PC-9 (cell line): ENCODE data around the gene HINT1. TPM values are rescaled to one million over a fixed set of nuclear protein-coding genes. Genes with fewer than 3 reads are reported as not detected.
A peak's percentile ranks its signal among the peaks of the same experiment; 100 is the strongest.

Source experiments
- BruUV-seq: library from RNA; stranded (reverse); fragments of 400-500 nt; replicated peaks from 2 replicates; lab custom pipeline; 2021; lab: Mats Ljungman, UMichigan
- CTCF ChIA-PET: fragments of 300-600 bp; sonication (Branson Sonifier 250); formaldehyde crosslinking; loops from one replicate; lab custom pipeline; 2022; ENCODE audit warnings: antibody characterized with exemption; lab: Charles Lee
- POLR2A ChIA-PET: fragments of 300-600 bp; sonication (Branson Sonifier 250); formaldehyde crosslinking; loops from one replicate; lab custom pipeline; 2022; ENCODE audit warnings: antibody characterized with exemption; ENCODE audit not compliant: unreplicated experiment; lab: Charles Lee
- DNase-seq, 2 experiments: peaks; one replicate each; pipeline versions ENCODE4 v3.0.0 to v3.0.0-alpha.2; 2015 to 2022; ENCODE audit warnings: mixed read lengths in 1 of 2
- H2AFZ ChIP-seq: fragments of 200-600 bp; sonication (generic); 2 replicates; pipeline ENCODE4 v1.8.1; 2017; ENCODE audit warnings: antibody characterized with exemption
- H3F3A ChIP-seq: fragments of 200-600 bp; sonication (generic); 2 replicates; pipeline ENCODE4 v1.8.1; 2017; ENCODE audit warnings: antibody characterized with exemption, mild to moderate bottlenecking, low read depth; ENCODE audit not compliant: insufficient read depth
- H3K27ac ChIP-seq: fragments of 200-600 bp; sonication (generic); 2 replicates; pipeline ENCODE4 v1.6.1; 2016; ENCODE audit warnings: mixed run types
- H3K27me3 ChIP-seq: fragments of 200-600 bp; sonication (generic); 2 replicates; pipeline ENCODE4 v1.6.1; 2016; ENCODE audit warnings: low read depth, mixed run types; ENCODE audit not compliant: insufficient read depth
- H3K36me3 ChIP-seq: fragments of 200-600 bp; sonication (generic); 2 replicates; pipeline ENCODE4 v1.6.1; 2016; ENCODE audit warnings: low read depth, mixed run types
- H3K4me1 ChIP-seq: fragments of 200-600 bp; sonication (generic); replicated peaks from 2 replicates; pipeline ENCODE4 v1.6.1; 2016; ENCODE audit warnings: mixed run types; ENCODE audit not compliant: insufficient read depth
- H3K4me2 ChIP-seq: fragments of 200-600 bp; sonication (generic); 2 replicates; pipeline ENCODE4 v1.6.1; 2017; ENCODE audit warnings: mixed run types
- H3K4me3 ChIP-seq: fragments of 200-600 bp; sonication (generic); 2 replicates; pipeline ENCODE4 v1.6.1; 2016; ENCODE audit warnings: mixed run types
- H3K79me2 ChIP-seq: fragments of 200-600 bp; sonication (generic); 2 replicates; pipeline ENCODE4 v1.6.1; 2017; ENCODE audit warnings: low read depth, mixed run types
- H3K9me2 ChIP-seq: fragments of 200-600 bp; sonication (generic); 2 replicates; pipeline ENCODE4 v1.8.1; 2017; ENCODE audit warnings: mild to moderate bottlenecking; ENCODE audit not compliant: insufficient read depth
- H3K9me3 ChIP-seq: fragments of 200-600 bp; sonication (generic); 2 replicates; pipeline ENCODE4 v1.8.1; 2016; ENCODE audit warnings: low read depth; ENCODE audit not compliant: insufficient read depth
- H4K20me1 ChIP-seq: fragments of 200-600 bp; sonication (generic); 2 replicates; pipeline ENCODE4 v1.8.1; 2017; ENCODE audit not compliant: insufficient read depth
- EZH2 ChIP-seq: fragments of 200-600 bp; sonication (generic); IDR thresholded peaks from 2 replicates; pipeline ENCODE4 v1.8.0; 2017; ENCODE audit warnings: antibody characterized with exemption, low read depth
- intact Hi-C: fragments of 100-400 bp; cut with micrococcal nuclease; formaldehyde crosslinking; loops from one replicate; pipeline ENCODE4 v1.10.0; 2022; ENCODE audit not compliant: unreplicated experiment
- total RNA-seq: library from RNA; stranded (reverse); gene quantifications from 2 replicates; pipeline ENCODE4 v1.2.3, GENCODE V29; 2021
- TF ChIP-seq, protein P1 (sequence below): fragments of 200-600 bp; sonication (generic); conservative IDR thresholded peaks from 2 replicates; pipeline ENCODE4 v1.6.1; 2017; ENCODE audit warnings: mixed run types, antibody characterized with exemption, mild to moderate bottlenecking, moderate library complexity

HINT1 gene
- total RNA-seq, 1 experiment from 2014 or later: 262 TPM

DNA sequence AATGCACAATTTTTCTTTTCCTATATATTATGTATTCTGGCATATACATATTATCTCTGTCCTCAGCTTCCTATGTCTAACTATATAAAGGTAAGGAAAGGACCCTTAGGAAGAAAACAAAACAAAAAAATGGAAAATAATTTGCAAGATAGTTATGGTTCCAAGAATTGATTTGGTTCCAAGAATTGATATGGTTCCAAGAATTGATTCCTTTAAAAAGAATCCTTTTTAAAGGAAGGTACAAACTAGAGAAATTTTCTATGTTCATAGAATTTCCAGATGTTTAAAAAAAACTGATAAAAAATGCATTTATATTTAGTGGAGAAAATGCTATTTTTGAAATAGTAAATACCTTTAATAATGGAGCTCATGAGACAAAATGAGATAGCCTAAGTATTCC is 17.8 kb upstream of the HINT1 start:
- no peaks in the 10 kb centered on the region for H4K20me1 ChIP-seq
- DNase-seq: no peak
- H3K4me3 ChIP-seq: no peak overlapping the region
- no peaks in the 10 kb centered on the region for H3F3A ChIP-seq
- no peaks in the 10 kb centered on the region for H3K9me3 ChIP-seq
- no peaks in the 10 kb centered on the region for H3K79me2 ChIP-seq
- TF ChIP-seq, protein P1, sequence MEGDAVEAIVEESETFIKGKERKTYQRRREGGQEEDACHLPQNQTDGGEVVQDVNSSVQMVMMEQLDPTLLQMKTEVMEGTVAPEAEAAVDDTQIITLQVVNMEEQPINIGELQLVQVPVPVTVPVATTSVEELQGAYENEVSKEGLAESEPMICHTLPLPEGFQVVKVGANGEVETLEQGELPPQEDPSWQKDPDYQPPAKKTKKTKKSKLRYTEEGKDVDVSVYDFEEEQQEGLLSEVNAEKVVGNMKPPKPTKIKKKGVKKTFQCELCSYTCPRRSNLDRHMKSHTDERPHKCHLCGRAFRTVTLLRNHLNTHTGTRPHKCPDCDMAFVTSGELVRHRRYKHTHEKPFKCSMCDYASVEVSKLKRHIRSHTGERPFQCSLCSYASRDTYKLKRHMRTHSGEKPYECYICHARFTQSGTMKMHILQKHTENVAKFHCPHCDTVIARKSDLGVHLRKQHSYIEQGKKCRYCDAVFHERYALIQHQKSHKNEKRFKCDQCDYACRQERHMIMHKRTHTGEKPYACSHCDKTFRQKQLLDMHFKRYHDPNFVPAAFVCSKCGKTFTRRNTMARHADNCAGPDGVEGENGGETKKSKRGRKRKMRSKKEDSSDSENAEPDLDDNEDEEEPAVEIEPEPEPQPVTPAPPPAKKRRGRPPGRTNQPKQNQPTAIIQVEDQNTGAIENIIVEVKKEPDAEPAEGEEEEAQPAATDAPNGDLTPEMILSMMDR: no peak
- TF ChIP-seq EZH2: no peak
- no peak overlapping the region for H3K27ac ChIP-seq
- BruUV-seq: no TSS peak
- no peak overlapping the region for H2AFZ ChIP-seq
- ChIA-PET CTCF (no interaction called here), POLR2A (no interaction called here)
- intact Hi-C loops: no loop called here
- H3K4me1 ChIP-seq: peaks cover 18% of the 10 kb centered on the region
- no peaks in the 10 kb centered on the region for H3K27me3 ChIP-seq
- H3K36me3 ChIP-seq: no peaks in the 10 kb centered on the region
- H3K4me2 ChIP-seq: no peak overlapping the region
- no peaks in the 10 kb centered on the region for H3K9me2 ChIP-seq

DNA sequence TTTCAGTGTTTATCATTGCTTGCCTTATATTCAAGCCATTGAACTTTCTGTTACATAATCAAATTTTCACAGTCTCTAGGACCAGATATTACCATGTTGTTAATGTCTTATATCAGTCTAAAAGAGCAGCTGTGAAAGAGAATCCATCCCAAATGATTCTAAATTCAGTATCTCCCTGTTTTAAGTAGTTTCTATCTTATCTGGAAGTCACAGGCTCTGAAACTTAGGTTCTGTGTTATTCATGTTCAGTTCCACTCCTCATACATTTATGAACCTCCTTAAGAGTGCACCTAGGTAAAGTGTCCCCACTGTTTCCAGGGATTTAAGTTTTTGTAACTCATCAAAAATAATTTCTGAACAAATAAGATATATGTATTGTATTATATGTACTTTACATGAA is 15.4 kb upstream of the HINT1 start:
- Histone ChIP-seq H3K4me2 (no peak overlapping the region), H3K79me2 (peaks cover 5% of the 10 kb centered on the region; the same call in 1 of the 2 replicates), H3K4me1 (no peaks in the 10 kb centered on the region), H3K9me3 (no peaks in the 10 kb centered on the region), H3F3A (no peaks in the 10 kb centered on the region), H4K20me1 (no peaks in the 10 kb centered on the region), H3K36me3 (no peaks in the 10 kb centered on the region), H3K27me3 (no peaks in the 10 kb centered on the region), H3K9me2 (no peaks in the 10 kb centered on the region), H3K4me3 (no peak overlapping the region), H2AFZ (no peak overlapping the region), H3K27ac (no peak overlapping the region)
- BruUV-seq: no TSS peak
- ChIA-PET CTCF (no interaction called here), POLR2A (no interaction called here)
- TF ChIP-seq, protein P1: no peak
- TF ChIP-seq EZH2: no peak
- DNase-seq: no peak
- intact Hi-C loops: no loop called here

DNA sequence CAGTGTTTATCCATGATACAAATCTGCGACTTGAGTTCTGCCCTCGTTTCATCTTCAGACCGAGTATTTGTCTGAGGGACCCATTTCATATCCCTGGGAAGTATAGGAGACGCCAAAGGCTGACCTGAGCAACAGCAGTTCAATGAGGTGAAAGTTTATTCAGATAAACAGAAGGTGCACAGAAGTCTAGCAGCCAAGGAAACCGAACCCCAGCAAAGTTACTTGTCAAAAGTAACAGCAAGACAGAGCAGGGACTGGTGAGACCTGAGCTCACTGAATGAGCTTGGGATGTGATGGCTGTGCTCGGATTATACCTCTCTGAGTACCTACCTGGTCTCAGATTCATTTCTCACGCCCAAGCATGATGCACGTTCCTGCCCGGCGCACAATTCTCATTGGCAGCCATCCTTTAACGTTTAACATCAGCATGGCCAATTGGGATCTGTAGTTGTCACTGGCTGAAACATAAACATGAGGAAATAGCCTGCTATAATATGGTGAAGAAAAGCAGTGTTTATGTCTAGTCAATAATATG is 6.3 kb upstream of the HINT1 start:
- POLR2A ChIA-PET: no interaction called here
- DNase-seq: peak in 1 of 2 experiments; percentile 5

More for the DNA sequence above, 6.3 kb upstream of the HINT1 start:
- no peak for TF ChIP-seq EZH2
- TF ChIP-seq, protein P1: no peak
- peak overlapping the region; percentile 70 for H3K4me3 ChIP-seq
- peaks cover 11% of the 10 kb centered on the region; the same call in 1 of the 2 replicates for H3K4me1 ChIP-seq
- intact Hi-C loops: no loop called here
- no peaks in the 10 kb centered on the region for H3F3A ChIP-seq
- no peak overlapping the region for H3K27ac ChIP-seq
- peaks cover 15% of the 10 kb centered on the region; the same call in 1 of the 2 replicates for H3K79me2 ChIP-seq
- H3K4me2 ChIP-seq: peak overlapping the region; percentile 89
- H4K20me1 ChIP-seq: no peaks in the 10 kb centered on the region
- CTCF ChIA-PET: no interaction called here
- TSS peak; percentile 62 for BruUV-seq
- H3K9me3 ChIP-seq: no peaks in the 10 kb centered on the region
- peak overlapping the region; percentile 89 for H2AFZ ChIP-seq
- no peaks in the 10 kb centered on the region for H3K9me2 ChIP-seq
- no peaks in the 10 kb centered on the region for H3K27me3 ChIP-seq
- no peaks in the 10 kb centered on the region for H3K36me3 ChIP-seq
